HG03060 (cell line): ENCODE measurements around the gene TRAM2.

ENCODE experiments used
- ATAC-seq: cut with Tn5 transposase; IDR thresholded peaks from one replicate; pipeline ENCODE4 v1.9.1; 2021; ENCODE audit warnings: low read depth, moderate number of reproducible peaks; ENCODE audit not compliant: unreplicated experiment

TRAM2 gene

GRCh38 chr6:52534363-52534762, 42.5 kb downstream of the TRAM2 start:
- ATAC-seq: no peak

DNA sequence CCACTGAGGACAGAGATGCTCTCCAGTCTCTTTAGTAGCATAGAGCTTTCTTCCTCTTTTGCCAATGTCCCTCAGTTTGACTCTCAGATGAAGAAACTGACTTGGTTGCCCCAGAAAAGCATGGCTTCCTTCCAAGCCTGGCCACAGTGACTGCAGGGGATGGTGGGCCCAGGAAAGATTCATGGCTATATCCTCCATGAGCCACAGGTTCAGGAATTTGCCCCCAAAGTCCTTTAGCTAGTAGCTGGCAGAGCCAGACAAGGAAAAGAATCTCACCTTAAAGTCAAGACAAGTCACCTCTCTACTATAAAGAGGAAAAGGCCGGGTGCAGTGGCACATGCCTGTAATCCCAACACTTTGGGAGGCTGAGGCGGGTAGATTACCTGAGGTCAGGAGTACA, 43.4 kb downstream of the TRAM2 start:
- no peak for ATAC-seq

- ATAC-seq: no peak
Observed at GRCh38 chr6:52532457-52532856, 44.4 kb downstream of the TRAM2 start.

DNA sequence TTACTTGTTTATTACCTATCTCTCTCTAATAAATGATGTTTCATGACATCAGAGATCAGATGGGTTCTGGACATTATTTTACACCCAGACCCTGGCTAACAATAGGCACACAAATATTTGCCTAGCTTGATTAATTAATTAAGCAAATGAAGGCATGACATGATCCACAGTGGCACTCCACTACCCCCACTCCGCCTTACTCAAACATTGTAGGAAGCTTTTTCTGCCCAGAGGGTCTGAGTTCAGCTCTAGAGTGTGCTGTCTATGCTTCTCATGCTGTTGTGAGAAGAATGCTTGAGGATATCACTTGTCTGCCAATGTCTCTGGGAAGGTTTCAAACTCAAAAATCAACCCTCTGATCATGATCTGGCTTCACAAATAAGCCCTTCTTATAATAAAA, 45.0 kb downstream of the TRAM2 start:
- no peak for ATAC-seq

DNA sequence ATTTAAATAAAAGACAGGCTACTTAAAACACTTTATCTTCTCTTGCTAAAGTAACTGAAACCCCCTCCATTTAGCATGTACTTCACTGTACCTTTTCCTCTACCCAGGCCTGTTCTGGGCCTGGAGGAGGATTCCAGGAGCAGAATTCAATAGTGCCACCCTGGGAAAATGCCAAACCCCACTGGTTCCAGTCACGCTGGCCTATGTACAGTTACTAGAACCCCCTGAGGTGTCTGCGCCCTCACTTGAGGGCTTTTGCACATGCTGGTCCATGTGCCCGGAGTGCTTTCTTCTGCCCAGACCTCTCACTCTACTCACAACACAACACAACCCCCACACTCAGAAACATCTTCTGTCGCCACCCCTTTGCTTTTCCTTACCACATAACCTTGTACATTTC, 45.5 kb downstream of the TRAM2 start:
- ATAC-seq: no peak

DNA sequence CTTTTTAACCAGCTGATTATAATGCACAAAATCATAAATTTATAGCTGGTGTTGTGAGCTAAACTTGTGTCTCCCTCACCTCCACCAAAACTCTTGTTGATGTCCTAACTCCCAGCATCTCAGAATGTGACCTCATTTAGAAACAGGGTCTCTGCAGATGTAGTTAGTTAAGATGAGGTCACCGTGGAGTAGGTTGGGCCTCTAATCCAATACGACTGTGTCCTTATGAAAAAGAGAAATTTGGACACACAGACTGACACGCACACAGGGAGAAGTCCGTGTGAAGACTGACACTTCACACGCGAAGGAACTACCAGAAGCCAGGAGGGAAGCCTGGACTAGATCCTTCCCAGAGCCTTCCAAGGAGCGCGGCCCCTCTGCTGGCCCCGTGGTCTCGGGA, 46.5 kb downstream of the TRAM2 start:
- no peak for ATAC-seq

- no peak for ATAC-seq
Observed at GRCh38 chr6:52529311-52529710, 47.5 kb downstream of the TRAM2 start.

DNA sequence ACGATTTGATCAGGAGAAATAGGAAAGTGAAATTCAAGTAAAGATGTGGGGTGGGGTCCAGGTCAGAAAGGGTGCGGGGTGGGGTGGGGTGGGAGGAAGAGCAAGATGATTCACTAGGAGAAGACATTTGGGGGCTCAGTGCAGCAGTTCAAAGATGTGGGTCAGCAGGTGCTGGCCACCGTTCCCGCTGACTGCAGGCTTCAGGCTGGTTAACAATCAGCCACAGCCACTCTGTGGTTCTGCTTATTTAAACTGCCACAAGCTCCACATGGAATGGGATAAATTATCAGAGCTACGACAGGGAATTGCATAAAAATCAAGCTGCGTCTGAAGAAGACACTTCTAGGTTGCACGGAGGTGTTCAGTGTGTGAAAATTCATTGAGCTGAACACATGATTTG, 49.4 kb downstream of the TRAM2 start:
- ATAC-seq: no peak

DNA sequence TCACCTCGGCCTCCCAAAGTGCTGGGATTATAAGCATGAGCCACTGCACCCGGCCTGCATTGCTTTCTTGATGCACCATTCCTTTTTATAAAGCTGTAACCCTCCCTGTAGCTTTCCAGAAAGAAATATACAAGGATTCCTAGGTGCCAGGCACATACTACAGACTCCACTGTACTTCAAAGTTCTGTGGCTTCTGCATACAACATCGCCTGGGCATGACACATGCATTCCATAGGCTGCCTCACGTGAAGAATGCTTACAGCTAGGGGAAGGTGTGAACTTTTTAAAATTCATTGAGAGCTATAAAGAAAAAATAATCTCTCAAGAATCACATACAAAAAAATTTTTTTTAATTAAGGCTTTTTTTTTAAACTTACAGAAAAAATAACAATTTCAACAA, 50.2 kb downstream of the TRAM2 start:
- no peak for ATAC-seq

DNA sequence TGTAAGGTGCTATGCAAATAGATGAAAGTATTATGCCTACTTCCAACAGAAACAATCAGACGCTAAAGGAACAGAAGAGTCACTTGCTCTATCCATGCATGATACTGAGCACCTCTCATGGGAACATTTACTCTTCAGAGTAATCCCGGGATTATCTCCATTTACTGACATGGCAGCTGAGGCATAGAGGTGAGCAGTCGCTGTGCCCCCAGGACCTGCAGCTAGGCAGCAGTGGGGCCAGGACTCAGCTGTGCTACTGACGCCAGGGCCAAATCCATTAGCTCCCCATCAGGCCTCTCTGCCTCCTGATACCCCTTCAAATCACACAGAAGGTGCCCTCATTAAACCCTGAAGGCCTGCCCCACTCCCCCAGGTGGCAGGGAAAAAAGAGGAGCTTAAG, 51.9 kb downstream of the TRAM2 start:
- ATAC-seq: no peak

- ATAC-seq: no peak
Observed at GRCh38 chr6:52523378-52524142, 53.3 kb downstream of the TRAM2 start.

- ATAC-seq: no peak
Observed at GRCh38 chr6:52522655-52523054, 54.2 kb downstream of the TRAM2 start.

DNA sequence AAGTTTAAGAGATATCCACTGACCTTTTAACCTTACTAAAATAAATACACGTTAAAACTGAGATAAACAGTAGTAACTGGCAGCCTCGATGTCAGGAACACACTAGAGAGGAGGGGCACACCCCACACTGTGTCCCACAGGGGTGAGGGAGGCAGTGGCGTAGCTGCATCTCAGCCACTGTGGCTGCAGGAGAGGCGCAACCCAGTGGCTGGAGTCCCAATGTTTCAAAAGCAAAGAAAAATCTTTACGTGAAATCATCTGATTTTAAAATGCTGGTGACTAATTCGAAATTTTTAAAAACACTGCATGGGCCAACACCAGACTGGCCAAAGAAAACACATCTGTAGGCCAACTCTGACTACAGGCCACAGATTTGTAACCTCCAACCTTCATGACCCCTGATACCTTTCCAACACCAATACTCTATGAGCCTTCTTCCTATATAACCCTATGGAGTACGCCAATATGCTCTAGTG, 54.7 kb downstream of the TRAM2 start:
- ATAC-seq: no peak

DNA sequence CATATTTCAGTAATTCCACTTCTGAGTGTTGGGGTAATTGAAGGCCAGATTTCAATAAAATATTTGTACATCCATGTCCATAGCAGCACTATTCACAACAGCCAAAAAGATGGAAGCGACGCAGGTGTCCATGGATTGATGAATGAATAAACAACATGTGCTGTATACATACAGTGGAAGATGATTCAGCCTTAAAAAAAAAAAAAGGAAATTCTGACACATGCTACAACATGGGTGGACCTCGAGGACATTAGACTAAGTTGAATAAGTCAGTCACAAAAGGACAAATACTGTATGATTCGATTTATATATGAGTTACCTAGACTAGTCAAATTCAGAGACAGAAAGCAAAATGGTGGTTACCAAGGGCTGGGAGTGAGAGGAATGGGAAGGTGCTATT, 57.2 kb downstream of the TRAM2 start:
- ATAC-seq: no peak

- ATAC-seq: no peak
Observed at GRCh38 chr6:52518279-52518945, 58.4 kb downstream of the TRAM2 start.

DNA sequence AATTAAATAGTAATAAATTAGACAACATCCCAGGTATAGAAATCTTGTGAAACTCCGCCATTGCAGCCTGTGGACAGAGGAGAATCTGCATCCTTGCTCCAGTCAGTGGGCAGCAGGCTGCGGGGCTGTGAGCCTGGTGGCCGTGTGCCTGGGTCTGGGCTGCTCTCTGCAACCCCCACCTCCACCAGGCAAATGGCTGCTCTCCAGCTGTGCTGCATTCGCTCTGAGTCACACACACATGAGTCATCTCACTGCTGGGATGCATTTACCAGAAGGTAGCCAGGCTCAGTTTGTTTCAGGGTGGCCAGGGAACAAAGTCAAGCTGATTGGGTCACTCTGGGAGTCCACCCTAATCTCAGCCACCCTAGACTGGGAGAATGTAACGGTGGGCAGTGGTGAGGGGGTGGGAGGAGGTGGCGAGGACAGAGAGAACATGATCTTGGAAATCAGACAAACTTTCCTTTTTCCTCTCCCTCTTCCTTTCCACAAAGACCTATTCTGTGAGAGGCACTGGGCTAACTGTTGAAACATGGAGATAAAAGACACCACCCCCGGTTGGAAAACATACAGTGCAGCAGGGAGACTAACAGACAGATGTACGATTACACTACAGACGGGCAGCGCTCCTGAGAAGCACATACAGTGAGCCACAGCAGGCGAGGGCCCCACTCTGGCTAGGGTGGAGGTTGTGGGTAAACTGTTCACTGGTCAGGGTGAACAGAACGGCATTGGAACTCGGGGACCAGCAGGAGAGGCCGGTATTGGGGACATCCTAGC, 59.2 kb downstream of the TRAM2 start:
- ATAC-seq: peak; percentile 77

- ATAC-seq: no peak
Observed at GRCh38 chr6:52516943-52517342, 59.9 kb downstream of the TRAM2 start.

- no peak for ATAC-seq
Observed at GRCh38 chr6:52516269-52516668, 60.6 kb downstream of the TRAM2 start.

DNA sequence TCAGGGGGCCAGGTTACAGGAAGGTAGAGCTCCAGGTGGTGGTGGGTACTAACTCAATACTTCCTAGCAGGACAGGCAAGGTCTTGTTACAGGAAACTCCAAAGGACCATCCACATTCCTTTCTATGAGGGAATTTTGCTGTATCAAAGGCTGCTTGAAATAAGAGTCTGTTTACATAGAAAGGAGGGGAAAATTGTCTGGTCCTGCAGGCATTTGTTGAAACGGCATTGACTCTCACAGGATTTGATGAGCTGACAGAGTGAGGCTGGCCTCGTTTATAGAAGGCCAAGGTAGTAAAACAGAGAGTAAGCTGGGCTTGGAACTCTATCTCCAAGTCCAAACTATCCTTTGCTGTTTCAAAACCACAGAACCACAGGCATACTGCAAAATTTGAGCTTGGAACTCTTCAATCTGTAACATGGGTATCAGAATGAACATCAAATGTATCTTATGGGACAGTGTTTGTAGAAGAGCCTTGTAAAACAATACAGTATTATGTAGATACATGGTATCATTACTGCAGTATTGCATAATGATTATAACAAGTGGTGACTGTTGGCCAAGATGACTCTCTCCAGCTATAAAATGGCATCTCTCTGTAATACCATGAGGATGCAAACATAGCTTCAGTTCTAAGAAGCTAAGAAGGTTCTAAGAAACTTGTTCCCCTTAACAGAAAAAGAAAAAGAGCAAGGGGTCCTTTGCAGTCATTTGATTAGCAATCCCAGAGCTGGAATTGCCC, 61.5 kb downstream of the TRAM2 start:
- ATAC-seq: no peak

- ATAC-seq: no peak
Observed at GRCh38 chr6:52514514-52514913, 62.3 kb downstream of the TRAM2 start.

DNA sequence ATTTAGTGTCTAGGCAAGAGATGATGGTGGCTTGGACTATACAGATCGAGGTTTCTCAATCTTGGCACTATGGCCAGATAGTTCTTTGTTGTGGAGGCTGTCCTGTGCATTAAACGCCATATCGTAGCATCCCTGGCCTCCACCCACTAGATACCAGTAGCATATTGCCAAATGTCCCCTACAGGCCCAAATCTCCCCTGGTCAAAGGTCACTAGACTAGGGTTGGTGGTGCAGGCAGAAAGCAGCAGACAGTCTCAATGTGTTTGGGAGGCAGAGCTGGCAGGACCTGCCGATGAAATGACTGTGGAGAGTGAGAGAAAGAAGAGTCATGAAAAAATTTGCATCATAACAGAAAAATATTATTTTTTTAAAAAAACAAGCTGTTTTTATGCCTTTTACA, 63.0 kb downstream of the TRAM2 start:
- ATAC-seq: no peak
